ENCODE data around the gene CCNK. TPM values are rescaled to one million over a fixed set of nuclear protein-coding genes. Genes with fewer than 3 reads are reported as not detected.

Gene CCNK
- total and polyA plus RNA-seq, 2 of the 13 experiments (the other 11 are each of a cell fraction or from before 2014, with no cell fraction given): 4.9 to 9.7 TPM

GRCh38 chr14:99540196-99541032, 59.2 kb downstream of the CCNK start:
- no peak for DNase-seq (ENCODE audit: low spot score)
- no TSS peak for BruUV-seq (replicated peaks)
- Histone ChIP-seq H2AFZ (ENCODE audit: low read length) (no peak overlapping the region), H3K4me1 (ENCODE audit: insufficient read depth, low read length) (peaks cover 55% of the 10 kb centered on the region), H3K4me3 (replicated peaks in 1 of 3; ENCODE audit: insufficient read depth in 1 of 3, low read depth in 2 of 3, low read length in 3 of 3) (no peak overlapping the region), H3K36me3 (replicated peaks in 1 of 2; ENCODE audit: control insufficient read depth in 1 of 2, insufficient read depth in 2 of 2, low read length in 2 of 2) (0 out of 5 replicates have a peak, but pooled peaks cover 0 to 2% of the 10 kb centered on the region in 2 experiments), H4K20me1 (ENCODE audit: insufficient read depth, low read length) (peaks cover 52% of the 10 kb centered on the region), H3K4me2 (ENCODE audit: low read depth, low read length) (no peak overlapping the region), H3K9ac (ENCODE audit: insufficient read depth, low read depth, low read length) (no peak overlapping the region), H3K27me3 (ENCODE audit: control insufficient read depth in 1 of 2, insufficient read depth in 2 of 2, low read length in 2 of 2) (no peaks in the 10 kb centered on the region), H3K27ac (ENCODE audit: extremely low read length, insufficient read depth, low read length) (no peak overlapping the region), H3K79me2 (ENCODE audit: insufficient read depth, low read length) (peaks cover 73% of the 10 kb centered on the region), H3K9me3 (ENCODE audit: low read length) (no peaks in the 10 kb centered on the region)
- intact Hi-C loops (cut with micrococcal nuclease; ENCODE audit: unreplicated experiment) (no loop called here), in situ Hi-C loops (cut with HindIII; ENCODE audit: extremely low pct_ligation_motif_present, low pct_unique_long_range_greater_than_20kb) (no loop called here)
- no peak for FAIRE-seq
- WGBS (ENCODE audit: low lambda C conversion rate): 100% methylated on average over 3 of the region's 15 CpGs
- ChIA-PET POLR2A (interaction anchor here (1.3 kb wide), 1 partner anchor 9 kb away, joined by 4 read pairs; no protein-coding TSS in a partner anchor), CTCF (ENCODE audit: low intra/inter-chr PET ratio, low total read pairs) (no interaction called here)
- no peak for ATAC-seq
- TF ChIP-seq ZMAT3 (CRISPR knock-in tag; conservative IDR thresholded peaks at IDR 0.05): no peak
- TF ChIP-seq ZNF800 (CRISPR knock-in tag; IDR thresholded peaks at IDR 0.05): no peak
- no peak for TF ChIP-seq FUBP1 (CRISPR knock-in tag; IDR thresholded peaks at IDR 0.05; ENCODE audit: borderline replicate concordance)
- TF ChIP-seq ZNF276 (CRISPR knock-in tag; IDR thresholded peaks at IDR 0.05; ENCODE audit: low read depth): no peak
- TF ChIP-seq SETDB1 (CRISPR knock-in tag; IDR thresholded peaks at IDR 0.05; ENCODE audit: borderline replicate concordance): no peak
- no peak for TF ChIP-seq GPN1 (CRISPR knock-in tag; IDR thresholded peaks at IDR 0.05; ENCODE audit: borderline replicate concordance)
- no peak for TF ChIP-seq ZIK1 (CRISPR knock-in tag; IDR thresholded peaks at IDR 0.05; ENCODE audit: borderline replicate concordance, low read depth)
- no peak for TF ChIP-seq JUNB (CRISPR knock-in tag; IDR thresholded peaks at IDR 0.05; ENCODE audit: borderline replicate concordance)
- TF ChIP-seq MTF1 (CRISPR knock-in tag; IDR thresholded peaks at IDR 0.05): no peak
- TF ChIP-seq LCORL (IDR thresholded peaks at IDR 0.05): no peak
- no peak for TF ChIP-seq LCORL (CRISPR knock-in tag; IDR thresholded peaks at IDR 0.05)
- no peak for TF ChIP-seq ZNF207 (IDR thresholded peaks at IDR 0.05; ENCODE audit: borderline replicate concordance)
- TF ChIP-seq HMGXB4 (CRISPR knock-in tag; IDR thresholded peaks at IDR 0.05; ENCODE audit: borderline replicate concordance in 1 of 2, low read depth in 1 of 2): no peak

Measured in HepG2 (cell line).